A549 (cell line): Measurements from ENCODE around the gene CFLAR. TPM values are rescaled to one million over a fixed set of nuclear protein-coding genes. Genes with fewer than 3 reads are reported as not detected.

ENCODE experiments used
- ATAC-seq, 2 experiments: fragments of 200-7000 bp in 1 of 2; fragments of >200 bp in 1 of 2; cut with Nextera tagmentation in 1 of 2; cut with Tn5 transposase in 1 of 2; 3 replicates each; pipeline versions ENCODE4 v1.8.0 to v1.9.1; 2018 to 2020; ENCODE audit warnings: mild to moderate bottlenecking in 1 of 2, moderate library complexity in 1 of 2
- CTCF ChIA-PET: fragments of 300-600 bp; sonication (Branson Sonifier 250); formaldehyde crosslinking; extraction: SDS; loops from one replicate; lab custom pipeline; 2021; ENCODE audit warnings: antibody characterized with exemption, inconsistent platforms; lab: Yijun Ruan, JAX
- POLR2A ChIA-PET: fragments of 350-600 bp; formaldehyde crosslinking; extraction: SDS; loops from one replicate; lab custom pipeline; 2021; ENCODE audit warnings: antibody characterized with exemption, inconsistent platforms; lab: Yijun Ruan, JAX
- DNase-seq, 2 experiments: peaks; one replicate each; pipeline versions ENCODE4 v3.0.0 to v3.0.0-alpha.2; 2011 to 2016; ENCODE audit warnings: low read depth in 1 of 2, low spot score in 1 of 2
- FAIRE-seq: peaks from 2 replicates; lab custom pipeline; 2011; peaks lifted over from hg19 to GRCh38; lab: Jason Lieb, UNC
- H3K27ac ChIP-seq, 2 experiments: fragments of >200 bp; sonication (Bioruptor Twin); formaldehyde crosslinking; 3 replicates each; pipeline ENCODE4 v1.5.1; 2016 to 2017
- H3K4me1 ChIP-seq: fragments of >200 bp; sonication (Bioruptor Twin); formaldehyde crosslinking; 3 replicates; pipeline ENCODE4 v1.6.1; 2016
- H3K4me2 ChIP-seq: fragments of >200 bp; sonication (Bioruptor Twin); formaldehyde crosslinking; 3 replicates; pipeline ENCODE4 v1.6.1; 2016
- H3K4me3 ChIP-seq: fragments of >200 bp; sonication (Bioruptor Twin); formaldehyde crosslinking; 3 replicates; pipeline ENCODE4 v1.5.1; 2016
- H3K9me3 ChIP-seq: fragments of >200 bp; sonication (Bioruptor Twin); formaldehyde crosslinking; 3 replicates; pipeline ENCODE4 v1.6.1; 2016
- CBX2 ChIP-seq: fragments of 200-600 bp; sonication (generic); IDR thresholded peaks from 2 replicates; pipeline ENCODE4 v1.6.1; 2016; ENCODE audit warnings: low read depth, mild to moderate bottlenecking, borderline replicate concordance
- CBX8 ChIP-seq: fragments of 200-600 bp; sonication (generic); IDR thresholded peaks from 2 replicates; pipeline ENCODE4 v1.6.1; 2016
- CHD2 ChIP-seq: fragments of 150-350 bp; IDR thresholded peaks from 2 replicates; pipeline ENCODE4 v1.6.1; 2014; ENCODE audit warnings: low read length; ENCODE audit not compliant: partially characterized antibody
- EHF ChIP-seq: fragments of 250-450 bp; sonication (Bioruptor Pico); IDR thresholded peaks from 2 replicates; pipeline ENCODE4 v1.5.0; 2020; ENCODE audit warnings: mild to moderate bottlenecking
- FOXS1 ChIP-seq: fragments of 250-450 bp; sonication (Bioruptor Pico); IDR thresholded peaks from 2 replicates; pipeline ENCODE4 v1.5.0; 2020; ENCODE audit warnings: mild to moderate bottlenecking, moderate library complexity
- GATA3 ChIP-seq: IDR thresholded peaks from 2 replicates; pipeline ENCODE4 v1.6.1; 2012; ENCODE audit warnings: borderline replicate concordance
- HEYL ChIP-seq: fragments of 250-450 bp; sonication (Bioruptor Pico); IDR thresholded peaks from 2 replicates; pipeline ENCODE4 v1.8.0; 2021; ENCODE audit warnings: mild to moderate bottlenecking, moderate library complexity
- HOXA7 ChIP-seq: fragments of 250-450 bp; sonication (Bioruptor Pico); IDR thresholded peaks from 2 replicates; pipeline ENCODE4 v1.5.0; 2020; ENCODE audit warnings: mild to moderate bottlenecking, moderate library complexity
- HOXB13 ChIP-seq: fragments of 250-450 bp; sonication (Bioruptor Pico); IDR thresholded peaks from 2 replicates; pipeline ENCODE4 v1.5.0; 2020; ENCODE audit warnings: low read depth, mild to moderate bottlenecking, moderate library complexity
- JUN ChIP-seq, 2 experiments: fragments of >200 bp; sonication (Bioruptor Twin); formaldehyde crosslinking; IDR thresholded peaks; 2 replicates in 1 of 2; 3 replicates in 1 of 2; pipeline ENCODE4 v1.6.1; 2016 to 2017
- KDM5A ChIP-seq: fragments of 200-600 bp; sonication (generic); IDR thresholded peaks from 2 replicates; pipeline ENCODE4 v1.6.1; 2016; ENCODE audit warnings: antibody characterized with exemption, mild to moderate bottlenecking
- MYC ChIP-seq: IDR thresholded peaks from 2 replicates; pipeline ENCODE4 v1.6.1; 2012; ENCODE audit warnings: mild to moderate bottlenecking, inconsistent platforms, low read length, improper control_type of control experiment, borderline replicate concordance
- RARB ChIP-seq: fragments of 250-450 bp; sonication (Bioruptor Pico); IDR thresholded peaks from 2 replicates; pipeline ENCODE4 v1.8.0; 2021; ENCODE audit warnings: mild to moderate bottlenecking, moderate library complexity
- RCOR1 ChIP-seq: fragments of 150-350 bp; IDR thresholded peaks from 2 replicates; pipeline ENCODE4 v1.6.1; 2014; ENCODE audit warnings: antibody characterized with exemption, low read length, low read depth
- RNF2 ChIP-seq: fragments of 200-600 bp; sonication (generic); IDR thresholded peaks from 2 replicates; pipeline ENCODE4 v1.6.1; 2016; ENCODE audit warnings: low read depth, mild to moderate bottlenecking, antibody characterized with exemption, moderate library complexity, borderline replicate concordance
- SMC3 ChIP-seq: fragments of >200 bp; sonication (Bioruptor Twin); formaldehyde crosslinking; IDR thresholded peaks from 3 replicates; pipeline ENCODE4 v1.6.1; 2018; ENCODE audit warnings: inconsistent platforms
- TP53 ChIP-seq: fragments of 250-450 bp; sonication (Bioruptor Pico); IDR thresholded peaks from 2 replicates; pipeline ENCODE4 v1.5.0; 2021; ENCODE audit warnings: mild to moderate bottlenecking, moderate library complexity
- ZSCAN20 ChIP-seq: fragments of 250-450 bp; sonication (Bioruptor Pico); IDR thresholded peaks from 2 replicates; pipeline ENCODE4 v1.8.0; 2022; ENCODE audit warnings: mild to moderate bottlenecking, moderate library complexity
- WGBS: methylation state at CpG from one replicate; pipeline ENCODE4 v1.1.6; 2017; ENCODE audit errors: missing lambda C conversion rate; 5-methylcytosine and 5-hydroxymethylcytosine counted together
- polyA plus RNA-seq, 4 experiments: library from polyadenylated mRNA; depleted of rRNA in 3 of 4; stranded (reverse); fragments of >200 nt; fragmentation: RNase III in 1 of 4; extraction: RNeasy Plus Mini Kit Qiagen cat#74134 plus additional on column Dnase treatment in 1 of 4; gene quantifications; 2 replicates in 3 of 4; 3 replicates in 1 of 4; pipeline ENCODE4 v1.2.3, GENCODE V29; 2011 to 2017
- TF ChIP-seq, protein P1 (sequence below): fragments of 200-600 bp; sonication (generic); IDR thresholded peaks from 2 replicates; pipeline ENCODE4 v1.6.1; 2016; ENCODE audit warnings: antibody characterized with exemption, mild to moderate bottlenecking, moderate library complexity
- TF ChIP-seq, protein P2 (sequence below): fragments of 250-450 bp; sonication (Bioruptor Pico); IDR thresholded peaks from 2 replicates; pipeline ENCODE4 v1.5.0; 2021; ENCODE audit warnings: mild to moderate bottlenecking, moderate library complexity, borderline replicate concordance
- TF ChIP-seq, protein P3 (sequence below): fragments of 450-650 bp; IDR thresholded peaks from 2 replicates; pipeline ENCODE4 v1.6.1; 2014; ENCODE audit warnings: antibody characterized with exemption
- TF ChIP-seq, protein P4 (sequence below): fragments of >200 bp; sonication (Bioruptor Twin); formaldehyde crosslinking; IDR thresholded peaks from 3 replicates; pipeline ENCODE4 v1.5.1; 2016

CFLAR gene
- polyA plus RNA-seq, 2 of the 4 experiments (the other 2 are of a cell fraction), result 56.5 to 89.4 TPM

DNA sequence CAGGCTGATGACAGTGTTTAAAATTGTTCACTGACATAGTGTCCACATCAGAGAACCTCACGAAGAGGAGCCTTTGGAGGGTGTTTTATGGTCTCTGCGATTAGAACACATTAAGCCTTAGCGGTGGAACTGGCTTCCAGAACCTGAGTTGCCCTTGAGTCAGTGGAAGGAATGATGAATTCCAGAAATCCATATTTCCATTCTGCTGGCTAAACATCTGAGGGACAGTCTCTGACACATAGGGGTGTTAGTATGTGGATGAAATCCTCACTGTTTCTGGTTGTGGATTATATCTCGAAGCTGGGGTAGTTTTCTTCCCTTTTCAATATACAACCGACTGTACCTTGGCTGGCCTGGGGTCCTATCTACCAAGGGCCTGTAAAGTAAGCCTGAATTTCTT, 71.0 kb downstream of the CFLAR start:
- TF ChIP-seq, protein P1, sequence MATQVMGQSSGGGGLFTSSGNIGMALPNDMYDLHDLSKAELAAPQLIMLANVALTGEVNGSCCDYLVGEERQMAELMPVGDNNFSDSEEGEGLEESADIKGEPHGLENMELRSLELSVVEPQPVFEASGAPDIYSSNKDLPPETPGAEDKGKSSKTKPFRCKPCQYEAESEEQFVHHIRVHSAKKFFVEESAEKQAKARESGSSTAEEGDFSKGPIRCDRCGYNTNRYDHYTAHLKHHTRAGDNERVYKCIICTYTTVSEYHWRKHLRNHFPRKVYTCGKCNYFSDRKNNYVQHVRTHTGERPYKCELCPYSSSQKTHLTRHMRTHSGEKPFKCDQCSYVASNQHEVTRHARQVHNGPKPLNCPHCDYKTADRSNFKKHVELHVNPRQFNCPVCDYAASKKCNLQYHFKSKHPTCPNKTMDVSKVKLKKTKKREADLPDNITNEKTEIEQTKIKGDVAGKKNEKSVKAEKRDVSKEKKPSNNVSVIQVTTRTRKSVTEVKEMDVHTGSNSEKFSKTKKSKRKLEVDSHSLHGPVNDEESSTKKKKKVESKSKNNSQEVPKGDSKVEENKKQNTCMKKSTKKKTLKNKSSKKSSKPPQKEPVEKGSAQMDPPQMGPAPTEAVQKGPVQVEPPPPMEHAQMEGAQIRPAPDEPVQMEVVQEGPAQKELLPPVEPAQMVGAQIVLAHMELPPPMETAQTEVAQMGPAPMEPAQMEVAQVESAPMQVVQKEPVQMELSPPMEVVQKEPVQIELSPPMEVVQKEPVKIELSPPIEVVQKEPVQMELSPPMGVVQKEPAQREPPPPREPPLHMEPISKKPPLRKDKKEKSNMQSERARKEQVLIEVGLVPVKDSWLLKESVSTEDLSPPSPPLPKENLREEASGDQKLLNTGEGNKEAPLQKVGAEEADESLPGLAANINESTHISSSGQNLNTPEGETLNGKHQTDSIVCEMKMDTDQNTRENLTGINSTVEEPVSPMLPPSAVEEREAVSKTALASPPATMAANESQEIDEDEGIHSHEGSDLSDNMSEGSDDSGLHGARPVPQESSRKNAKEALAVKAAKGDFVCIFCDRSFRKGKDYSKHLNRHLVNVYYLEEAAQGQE, result no peak
- TF ChIP-seq RCOR1 (no peak), KDM5A (no peak), GATA3 (no peak), CBX2 (no peak), ZSCAN20 (CRISPR knock-in tag) (no peak)
- TF ChIP-seq, protein P2, sequence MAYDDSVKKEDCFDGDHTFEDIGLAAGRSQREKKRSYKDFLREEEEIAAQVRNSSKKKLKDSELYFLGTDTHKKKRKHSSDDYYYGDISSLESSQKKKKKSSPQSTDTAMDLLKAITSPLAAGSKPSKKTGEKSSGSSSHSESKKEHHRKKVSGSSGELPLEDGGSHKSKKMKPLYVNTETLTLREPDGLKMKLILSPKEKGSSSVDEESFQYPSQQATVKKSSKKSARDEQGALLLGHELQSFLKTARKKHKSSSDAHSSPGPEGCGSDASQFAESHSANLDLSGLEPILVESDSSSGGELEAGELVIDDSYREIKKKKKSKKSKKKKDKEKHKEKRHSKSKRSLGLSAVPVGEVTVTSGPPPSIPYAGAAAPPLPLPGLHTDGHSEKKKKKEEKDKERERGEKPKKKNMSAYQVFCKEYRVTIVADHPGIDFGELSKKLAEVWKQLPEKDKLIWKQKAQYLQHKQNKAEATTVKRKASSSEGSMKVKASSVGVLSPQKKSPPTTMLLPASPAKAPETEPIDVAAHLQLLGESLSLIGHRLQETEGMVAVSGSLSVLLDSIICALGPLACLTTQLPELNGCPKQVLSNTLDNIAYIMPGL (CRISPR knock-in tag), result no peak
- H3K4me2 ChIP-seq, result no peak overlapping the region
- H3K27ac ChIP-seq, result no peak overlapping the region
- ChIA-PET POLR2A (no interaction called here), CTCF (interaction anchor here (2.0 kb wide), 1 partner anchor 9 kb away, joined by 6 read pairs; no protein-coding TSS in a partner anchor)
- 91% methylated on average over 5 of the region's 5 CpGs for WGBS
- ATAC-seq (no peak), FAIRE-seq (no peak), DNase-seq (no peak)
- no peak overlapping the region for H3K4me3 ChIP-seq
- peaks cover 11% of the 10 kb centered on the region; the same call in 2 of the 3 replicates for H3K4me1 ChIP-seq
- no peaks in the 10 kb centered on the region for H3K9me3 ChIP-seq

DNA sequence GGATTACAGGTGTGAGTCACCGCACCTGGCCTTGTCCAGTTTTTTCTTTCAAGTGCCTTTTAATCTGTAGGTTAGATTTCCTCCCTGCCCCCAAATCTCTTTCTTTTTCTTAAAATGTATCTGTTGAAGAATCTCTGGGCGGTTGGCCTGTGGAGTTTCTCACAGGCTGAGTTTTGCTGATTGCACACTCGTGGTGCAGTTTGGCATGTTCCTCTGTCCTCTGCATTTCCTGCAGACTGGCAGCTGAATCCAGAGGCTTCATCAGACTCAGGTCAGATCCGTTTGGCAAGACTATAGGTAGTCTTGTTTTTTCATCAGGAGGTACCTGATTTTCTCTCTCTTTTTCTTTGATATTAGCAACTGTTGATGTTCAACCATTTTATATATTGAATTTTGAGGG, 72.5 kb downstream of the CFLAR start:
- Histone ChIP-seq H3K9me3 (no peaks in the 10 kb centered on the region), H3K4me1 (peaks cover 8% of the 10 kb centered on the region; the same call in 2 of the 3 replicates), H3K4me2 (no peak overlapping the region), H3K27ac (no peak overlapping the region), H3K4me3 (no peak overlapping the region)
- no peak for ATAC-seq
- DNase-seq, result no peak
- TF ChIP-seq, protein P3, sequence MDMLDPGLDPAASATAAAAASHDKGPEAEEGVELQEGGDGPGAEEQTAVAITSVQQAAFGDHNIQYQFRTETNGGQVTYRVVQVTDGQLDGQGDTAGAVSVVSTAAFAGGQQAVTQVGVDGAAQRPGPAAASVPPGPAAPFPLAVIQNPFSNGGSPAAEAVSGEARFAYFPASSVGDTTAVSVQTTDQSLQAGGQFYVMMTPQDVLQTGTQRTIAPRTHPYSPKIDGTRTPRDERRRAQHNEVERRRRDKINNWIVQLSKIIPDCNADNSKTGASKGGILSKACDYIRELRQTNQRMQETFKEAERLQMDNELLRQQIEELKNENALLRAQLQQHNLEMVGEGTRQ, result no peak
- TF ChIP-seq CBX2, result no peak
- no peak for TF ChIP-seq FOXS1 (CRISPR knock-in tag)
- TF ChIP-seq JUN (IDR thresholded peaks at IDR 0.05), result no peak
- TF ChIP-seq CBX8, result no peak
- TF ChIP-seq TP53 (CRISPR knock-in tag), result no peak
- no peak for TF ChIP-seq MYC
- no peak for TF ChIP-seq HOXA7 (CRISPR knock-in tag)
- no peak for TF ChIP-seq RARB (CRISPR knock-in tag)
- no peak for TF ChIP-seq RNF2
- no peak for TF ChIP-seq RCOR1
- TF ChIP-seq HEYL (CRISPR knock-in tag), result no peak
- TF ChIP-seq, protein P4, sequence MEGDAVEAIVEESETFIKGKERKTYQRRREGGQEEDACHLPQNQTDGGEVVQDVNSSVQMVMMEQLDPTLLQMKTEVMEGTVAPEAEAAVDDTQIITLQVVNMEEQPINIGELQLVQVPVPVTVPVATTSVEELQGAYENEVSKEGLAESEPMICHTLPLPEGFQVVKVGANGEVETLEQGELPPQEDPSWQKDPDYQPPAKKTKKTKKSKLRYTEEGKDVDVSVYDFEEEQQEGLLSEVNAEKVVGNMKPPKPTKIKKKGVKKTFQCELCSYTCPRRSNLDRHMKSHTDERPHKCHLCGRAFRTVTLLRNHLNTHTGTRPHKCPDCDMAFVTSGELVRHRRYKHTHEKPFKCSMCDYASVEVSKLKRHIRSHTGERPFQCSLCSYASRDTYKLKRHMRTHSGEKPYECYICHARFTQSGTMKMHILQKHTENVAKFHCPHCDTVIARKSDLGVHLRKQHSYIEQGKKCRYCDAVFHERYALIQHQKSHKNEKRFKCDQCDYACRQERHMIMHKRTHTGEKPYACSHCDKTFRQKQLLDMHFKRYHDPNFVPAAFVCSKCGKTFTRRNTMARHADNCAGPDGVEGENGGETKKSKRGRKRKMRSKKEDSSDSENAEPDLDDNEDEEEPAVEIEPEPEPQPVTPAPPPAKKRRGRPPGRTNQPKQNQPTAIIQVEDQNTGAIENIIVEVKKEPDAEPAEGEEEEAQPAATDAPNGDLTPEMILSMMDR, result no peak
- TF ChIP-seq CHD2, result no peak
- TF ChIP-seq SMC3, result no peak
- TF ChIP-seq EHF, result no peak
- no peak for TF ChIP-seq HOXB13 (CRISPR knock-in tag)
- ChIA-PET CTCF (interaction anchor here (1.9 kb wide), 1 partner anchor 44 kb away, joined by 5 read pairs; no protein-coding TSS in a partner anchor), POLR2A (no interaction called here)
- WGBS, result 87% methylated on average over 4 of the region's 4 CpGs
- FAIRE-seq, result no peak
